ENCODE measurements around the gene KRT39.

GRCh38 chr17:40935624-40936023, 31.1 kb downstream of the KRT39 start:
- TF ChIP-seq CTCF (conservative IDR thresholded peaks at IDR 0.05; ENCODE audit: low read depth, low read length) (no peak), EZH2 (IDR thresholded peaks at IDR 0.05; ENCODE audit: borderline replicate concordance, low read depth, low read length, poor library complexity, severe bottlenecking) (no peak)

All from A673 (cell line).